Measurements from ENCODE around the gene GPHA2. TPM values are rescaled to one million over a fixed set of nuclear protein-coding genes. Genes with fewer than 3 reads are reported as not detected.
A peak's percentile ranks its signal among the peaks of the same experiment; 100 is the strongest.

GPHA2 gene
- total RNA-seq, 3 donors from 2014 or later, result not detected

DNA sequence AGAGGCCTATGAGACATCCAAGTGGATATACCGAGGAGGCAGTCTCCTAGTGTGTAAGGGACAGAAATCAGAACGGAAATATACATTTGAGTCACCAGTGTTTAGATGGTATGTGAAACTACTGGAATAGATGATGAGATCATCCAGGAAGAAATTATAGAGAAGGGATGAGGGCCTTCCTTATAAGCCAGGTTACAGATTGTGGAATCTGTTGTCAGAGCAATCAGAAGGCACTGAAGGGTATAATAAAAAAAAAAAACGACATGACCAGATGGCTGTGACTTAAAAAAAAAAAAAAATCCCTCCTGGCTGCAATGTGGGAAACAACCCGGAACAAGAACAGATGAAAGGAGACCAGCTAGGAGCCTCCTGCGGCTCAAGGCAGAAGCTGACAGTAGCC is 33.5 kb upstream of the GPHA2 start:
- ATAC-seq (peak; percentile 91), DNase-seq (peak in 1 of 3 donors; percentile 53)
- TF ChIP-seq CTCF (IDR thresholded peaks at IDR 0.05), result no peak

DNA sequence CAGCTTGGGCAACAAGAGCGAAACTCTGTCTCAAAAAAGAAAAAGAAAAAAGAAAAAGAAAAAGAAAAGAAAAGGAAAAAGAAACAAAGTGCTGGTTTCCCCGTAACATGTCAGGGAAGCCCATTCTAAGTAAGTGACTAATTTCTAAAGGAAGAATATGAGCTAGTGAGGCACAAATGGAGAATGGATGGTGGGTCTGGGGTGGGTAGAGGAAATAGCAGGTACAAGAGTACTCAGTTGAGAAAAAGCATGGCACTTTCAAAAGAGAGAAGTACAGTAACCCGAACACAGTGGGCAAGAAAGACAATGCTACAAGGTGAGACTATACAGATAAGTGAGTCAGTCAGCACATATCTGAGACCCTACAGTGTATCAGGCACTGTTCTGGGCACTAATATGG is 31.7 kb upstream of the GPHA2 start:
- DNase-seq, result no peak
- no peak for ATAC-seq
- no peaks in the 10 kb centered on the region for H3K9me3 ChIP-seq
- peaks cover 14% of the 10 kb centered on the region for H3K4me1 ChIP-seq (ENCODE audit: low read depth)
- H3K4me3 ChIP-seq, result no peak overlapping the region
- no peak for TF ChIP-seq CTCF (IDR thresholded peaks at IDR 0.05)
- H3K36me3 ChIP-seq (ENCODE audit: low read depth), result no peaks in the 10 kb centered on the region
- intact Hi-C loops (cut with DNase I, micrococcal nuclease), result no loop called here

More for the DNA sequence above, 33.5 kb upstream of the GPHA2 start:
- Histone ChIP-seq H3K36me3 (ENCODE audit: low read depth) (no peaks in the 10 kb centered on the region), H3K9me3 (no peaks in the 10 kb centered on the region), H3K4me1 (ENCODE audit: low read depth) (peaks cover 14% of the 10 kb centered on the region), H3K4me3 (no peak overlapping the region)
- intact Hi-C loops (cut with DNase I, micrococcal nuclease), result no loop called here

GRCh38 chr11:64963072-64963631 is 27.5 kb upstream of the GPHA2 start:
- TF ChIP-seq CTCF (IDR thresholded peaks at IDR 0.05), result no peak
- H3K4me3 ChIP-seq, result no peak overlapping the region
- intact Hi-C loops (cut with DNase I, micrococcal nuclease), result no loop called here
- DNase-seq, result no peak
- H3K9me3 ChIP-seq, result no peaks in the 10 kb centered on the region
- H3K36me3 ChIP-seq (ENCODE audit: low read depth), result no peaks in the 10 kb centered on the region
- H3K4me1 ChIP-seq (ENCODE audit: low read depth), result no peaks in the 10 kb centered on the region
- no peak for ATAC-seq

GRCh38 chr11:64960719-64961118 is 25.0 kb upstream of the GPHA2 start:
- no peak for ATAC-seq
- intact Hi-C loops (cut with DNase I, micrococcal nuclease), result no loop called here

DNA sequence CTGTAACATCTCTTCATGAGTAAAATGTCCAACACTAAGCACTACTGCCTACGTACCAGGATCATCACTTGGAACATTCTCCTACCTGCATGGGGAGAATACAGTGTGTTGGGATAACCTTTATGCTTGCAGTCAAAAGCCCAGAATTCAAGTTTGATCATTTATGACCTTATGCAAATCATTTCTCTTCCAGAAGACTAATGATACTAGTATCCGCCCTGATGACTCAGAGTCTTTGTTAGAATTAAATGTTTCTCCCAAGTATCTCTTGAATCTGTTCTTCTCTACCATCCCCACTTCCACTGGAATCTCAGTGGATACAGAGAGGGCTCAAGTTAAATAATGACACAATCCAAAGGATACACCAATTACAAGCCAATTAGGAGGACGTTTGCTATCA is 23.8 kb upstream of the GPHA2 start:
- ATAC-seq (no peak), DNase-seq (no peak)
- Histone ChIP-seq H3K9me3 (no peaks in the 10 kb centered on the region), H3K4me1 (ENCODE audit: low read depth) (no peaks in the 10 kb centered on the region), H3K36me3 (ENCODE audit: low read depth) (no peaks in the 10 kb centered on the region), H3K4me3 (no peak overlapping the region)
- intact Hi-C loops (cut with DNase I, micrococcal nuclease), result no loop called here
- no peak for TF ChIP-seq CTCF (IDR thresholded peaks at IDR 0.05)

More at GRCh38 chr11:64960719-64961118, 25.0 kb upstream of the GPHA2 start:
- Histone ChIP-seq H3K4me1 (ENCODE audit: low read depth) (no peaks in the 10 kb centered on the region), H3K36me3 (ENCODE audit: low read depth) (no peaks in the 10 kb centered on the region), H3K9me3 (no peaks in the 10 kb centered on the region), H3K4me3 (no peak overlapping the region)
- no peak for TF ChIP-seq CTCF (IDR thresholded peaks at IDR 0.05)
- no peak for DNase-seq

DNA sequence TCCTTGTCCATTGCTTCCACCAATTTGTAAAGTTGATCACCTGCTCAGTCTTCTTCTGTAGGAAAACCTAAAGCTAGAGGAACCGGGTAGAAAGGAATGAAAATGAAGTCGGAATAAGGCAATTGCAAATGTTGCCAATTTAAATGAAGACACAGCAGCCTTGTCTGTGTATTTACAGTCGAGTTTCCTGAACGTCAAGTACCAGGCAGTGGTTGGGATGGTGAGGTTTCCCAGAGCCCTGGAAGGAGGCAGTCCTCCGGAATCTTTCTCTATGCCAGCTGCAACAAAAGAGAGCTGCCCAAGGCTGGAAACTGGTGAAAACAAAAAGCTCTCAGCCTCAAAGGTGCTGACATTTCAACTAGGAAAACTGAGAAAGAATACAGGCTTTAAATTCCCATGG is 18.5 kb upstream of the GPHA2 start:
- no peak for TF ChIP-seq CTCF (IDR thresholded peaks at IDR 0.05)
- Histone ChIP-seq H3K4me3 (no peak overlapping the region), H3K36me3 (ENCODE audit: low read depth) (no peaks in the 10 kb centered on the region), H3K4me1 (ENCODE audit: low read depth) (no peaks in the 10 kb centered on the region), H3K9me3 (no peaks in the 10 kb centered on the region)
- no peak for ATAC-seq
- intact Hi-C loops (cut with DNase I, micrococcal nuclease), result no loop called here
- DNase-seq, result no peak
